ENCODE results near the gene MUC21. TPM values are rescaled to one million over a fixed set of nuclear protein-coding genes. Genes with fewer than 3 reads are reported as not detected.

MUC21 gene
- total RNA-seq, 6 experiments from 2014 or later = not detected

DNA sequence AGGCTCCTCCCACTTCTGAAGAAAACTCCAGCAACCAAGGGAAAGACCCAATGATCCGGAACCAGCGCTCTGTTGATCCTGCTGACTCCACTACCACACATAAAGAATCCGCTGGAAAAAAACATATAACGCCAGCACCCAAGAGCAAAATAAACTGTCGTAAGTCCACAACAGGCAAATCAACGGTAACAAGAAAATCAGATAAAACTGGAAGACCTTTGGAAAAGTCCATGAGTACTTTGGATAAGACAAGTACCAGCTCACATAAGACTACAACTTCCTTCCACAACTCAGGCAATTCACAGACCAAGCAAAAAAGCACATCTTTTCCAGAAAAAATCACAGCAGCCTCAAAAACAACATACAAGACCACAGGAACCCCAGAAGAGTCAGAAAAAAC, 34.7 kb upstream of the MUC21 start:
- peaks cover 65% of the 10 kb centered on the region for H3K27me3 Mint-ChIP-seq (ENCODE audit: insufficient read depth)
- TF ChIP-seq, protein P1, sequence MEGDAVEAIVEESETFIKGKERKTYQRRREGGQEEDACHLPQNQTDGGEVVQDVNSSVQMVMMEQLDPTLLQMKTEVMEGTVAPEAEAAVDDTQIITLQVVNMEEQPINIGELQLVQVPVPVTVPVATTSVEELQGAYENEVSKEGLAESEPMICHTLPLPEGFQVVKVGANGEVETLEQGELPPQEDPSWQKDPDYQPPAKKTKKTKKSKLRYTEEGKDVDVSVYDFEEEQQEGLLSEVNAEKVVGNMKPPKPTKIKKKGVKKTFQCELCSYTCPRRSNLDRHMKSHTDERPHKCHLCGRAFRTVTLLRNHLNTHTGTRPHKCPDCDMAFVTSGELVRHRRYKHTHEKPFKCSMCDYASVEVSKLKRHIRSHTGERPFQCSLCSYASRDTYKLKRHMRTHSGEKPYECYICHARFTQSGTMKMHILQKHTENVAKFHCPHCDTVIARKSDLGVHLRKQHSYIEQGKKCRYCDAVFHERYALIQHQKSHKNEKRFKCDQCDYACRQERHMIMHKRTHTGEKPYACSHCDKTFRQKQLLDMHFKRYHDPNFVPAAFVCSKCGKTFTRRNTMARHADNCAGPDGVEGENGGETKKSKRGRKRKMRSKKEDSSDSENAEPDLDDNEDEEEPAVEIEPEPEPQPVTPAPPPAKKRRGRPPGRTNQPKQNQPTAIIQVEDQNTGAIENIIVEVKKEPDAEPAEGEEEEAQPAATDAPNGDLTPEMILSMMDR (IDR thresholded peaks at IDR 0.05) = no peak
- no peaks in the 10 kb centered on the region for H3K36me3 Mint-ChIP-seq (ENCODE audit: low read depth)
- H3K4me1 Mint-ChIP-seq (ENCODE audit: low read depth) = no peaks in the 10 kb centered on the region
- no peak overlapping the region for H3K27ac Mint-ChIP-seq
- H3K9me3 Mint-ChIP-seq = no peaks in the 10 kb centered on the region
- no peak overlapping the region for H3K4me3 Mint-ChIP-seq
- DNase-seq = no peak

DNA sequence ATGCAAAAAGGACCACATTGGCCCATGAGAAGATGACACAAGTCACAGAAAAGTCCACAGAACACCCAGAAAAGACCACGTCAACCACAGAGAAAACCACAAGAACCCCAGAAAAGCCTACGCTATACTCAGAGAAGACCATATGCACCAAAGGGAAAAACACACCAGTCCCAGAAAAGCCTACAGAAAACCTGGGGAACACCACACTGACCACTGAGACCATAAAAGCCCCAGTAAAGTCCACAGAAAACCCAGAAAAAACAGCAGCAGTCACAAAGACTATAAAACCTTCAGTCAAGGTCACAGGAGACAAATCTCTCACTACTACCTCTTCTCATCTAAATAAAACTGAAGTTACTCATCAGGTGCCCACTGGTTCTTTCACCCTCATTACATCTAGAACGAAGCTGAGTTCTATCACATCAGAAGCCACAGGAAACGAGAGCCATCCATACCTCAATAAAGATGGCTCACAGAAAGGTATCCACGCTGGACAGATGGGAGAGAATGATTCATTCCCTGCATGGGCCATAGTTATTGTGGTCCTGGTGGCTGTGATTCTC, 31.5 kb upstream of the MUC21 start:
- H3K4me3 Mint-ChIP-seq = no peak overlapping the region
- no peaks in the 10 kb centered on the region for H3K9me3 Mint-ChIP-seq
- no peaks in the 10 kb centered on the region for H3K36me3 Mint-ChIP-seq (ENCODE audit: low read depth)
- TF ChIP-seq, protein P1 (IDR thresholded peaks at IDR 0.05) = no peak
- H3K4me1 Mint-ChIP-seq (ENCODE audit: low read depth) = peaks cover 6% of the 10 kb centered on the region
- H3K27ac Mint-ChIP-seq = no peak overlapping the region
- H3K27me3 Mint-ChIP-seq (ENCODE audit: insufficient read depth) = peaks cover 76% of the 10 kb centered on the region
- DNase-seq = no peak

DNA sequence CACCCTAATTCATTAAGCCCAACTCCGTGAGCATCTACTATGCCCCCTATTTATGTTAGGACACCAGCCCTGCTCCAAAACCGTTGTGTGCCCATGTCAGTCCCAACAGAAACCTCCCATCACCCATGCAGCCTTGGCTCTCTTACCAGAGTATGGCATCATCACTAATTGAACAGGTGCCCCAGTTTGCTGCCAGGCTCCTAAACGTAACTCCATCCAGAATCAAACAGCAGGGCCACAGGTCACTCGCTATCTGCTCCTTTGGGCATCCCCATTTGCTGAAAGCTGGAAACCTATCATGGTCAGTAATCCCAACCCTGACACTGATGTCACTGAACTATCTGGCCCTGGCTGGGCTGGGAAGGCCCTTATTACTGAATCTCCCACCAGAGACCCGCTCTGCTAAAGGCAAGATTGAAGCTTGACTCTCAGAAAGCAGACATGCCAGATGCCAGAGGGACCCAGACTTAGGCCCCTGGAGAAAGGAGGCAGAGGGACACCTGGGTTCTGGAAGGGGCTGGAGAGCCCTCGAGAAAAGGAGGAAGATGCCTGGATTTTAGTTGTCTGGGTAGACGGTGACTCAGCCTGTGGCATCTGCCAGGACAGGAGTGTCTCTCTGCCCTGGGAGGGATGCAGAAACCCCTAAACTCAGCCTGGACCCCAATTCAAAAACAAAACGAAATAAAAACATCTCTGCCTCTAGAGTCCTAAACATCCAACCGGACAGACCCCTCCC, 28.7 kb upstream of the MUC21 start:
- Mint-ChIP-seq H3K9me3 (no peaks in the 10 kb centered on the region), H3K4me3 (peak overlapping the region; percentile 70), H3K27ac (peak overlapping the region; percentile 12; the same call in 1 of the 2 replicates), H3K36me3 (ENCODE audit: low read depth) (no peaks in the 10 kb centered on the region), H3K27me3 (ENCODE audit: insufficient read depth) (peaks cover 67% of the 10 kb centered on the region), H3K4me1 (ENCODE audit: low read depth) (peaks cover 6% of the 10 kb centered on the region)
- DNase-seq = no peak
- TF ChIP-seq, protein P1 (IDR thresholded peaks at IDR 0.05) = no peak

DNA sequence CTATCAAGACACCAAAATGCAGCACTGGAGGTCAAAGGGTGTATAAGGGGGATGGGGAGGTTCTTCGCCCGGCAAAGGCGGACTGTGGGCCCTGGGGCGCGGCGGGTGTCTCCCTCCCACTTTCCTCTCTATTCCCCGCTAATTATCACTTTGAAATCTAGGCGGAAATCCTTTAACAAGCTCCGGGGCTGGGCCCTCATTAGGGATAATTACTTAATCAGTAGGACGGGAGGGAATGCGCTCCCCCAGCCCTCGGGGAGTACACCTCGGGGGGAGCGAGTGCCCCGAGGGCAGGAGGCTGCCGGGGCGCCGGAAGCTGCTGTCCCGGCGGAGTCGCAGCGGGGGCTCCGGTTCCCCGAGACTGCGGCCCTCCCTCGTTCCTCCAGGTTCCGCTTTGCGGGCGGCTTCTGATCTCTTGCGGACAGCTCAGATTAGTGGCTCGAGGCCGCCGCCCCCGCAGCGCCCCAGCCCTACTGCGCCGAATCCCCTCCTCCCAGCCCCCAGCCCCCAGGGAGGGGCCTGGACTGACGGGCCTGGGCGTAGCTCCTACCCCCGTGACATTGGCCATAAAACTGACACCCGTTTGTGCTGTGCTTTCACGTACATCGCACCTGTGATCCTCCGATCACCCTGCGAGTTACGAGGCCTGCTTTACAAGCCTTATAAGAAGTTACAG, 28.0 kb upstream of the MUC21 start:
- TF ChIP-seq, protein P1 (IDR thresholded peaks at IDR 0.05) = no peak
- H3K9me3 Mint-ChIP-seq = no peaks in the 10 kb centered on the region
- H3K36me3 Mint-ChIP-seq (ENCODE audit: low read depth) = no peaks in the 10 kb centered on the region
- H3K4me3 Mint-ChIP-seq = peak overlapping the region; percentile 70
- peaks cover 61% of the 10 kb centered on the region for H3K27me3 Mint-ChIP-seq (ENCODE audit: insufficient read depth)
- H3K27ac Mint-ChIP-seq = peak overlapping the region; percentile 12; the same call in 1 of the 2 replicates
- H3K4me1 Mint-ChIP-seq (ENCODE audit: low read depth) = peaks cover 6% of the 10 kb centered on the region
- no peak for DNase-seq

DNA sequence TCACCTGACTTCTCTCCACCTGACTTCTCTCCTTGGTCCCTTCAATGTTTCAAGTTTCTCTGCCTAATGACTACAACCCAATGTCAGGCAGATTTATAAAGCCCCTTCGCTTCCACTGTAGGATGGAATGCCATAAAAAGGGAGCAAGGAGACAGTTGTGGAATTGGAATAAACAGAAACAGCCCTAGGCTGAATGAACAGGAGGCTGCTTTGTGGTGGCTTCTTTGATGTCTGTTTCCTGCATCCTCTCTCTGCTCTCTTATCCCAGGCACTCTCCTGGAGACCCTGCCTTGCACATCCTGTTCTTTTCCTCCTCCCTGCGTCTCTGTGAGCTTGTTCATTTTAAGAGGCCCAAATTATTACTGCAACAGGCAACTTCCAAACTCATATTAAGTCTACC, 25.8 kb upstream of the MUC21 start:
- Mint-ChIP-seq H3K9me3 (no peaks in the 10 kb centered on the region), H3K27ac (no peak overlapping the region), H3K36me3 (ENCODE audit: low read depth) (no peaks in the 10 kb centered on the region), H3K4me1 (ENCODE audit: low read depth) (peaks cover 6% of the 10 kb centered on the region), H3K27me3 (ENCODE audit: insufficient read depth) (peaks cover 51% of the 10 kb centered on the region), H3K4me3 (no peak overlapping the region)
- TF ChIP-seq, protein P1 (IDR thresholded peaks at IDR 0.05) = no peak
- no peak for DNase-seq
